K562 (cell line): Measurements from ENCODE around the gene WBP1L. TPM values are rescaled to one million over a fixed set of nuclear protein-coding genes. Genes with fewer than 3 reads are reported as not detected.

Source experiments
- CBFA2T2 ChIP-seq: fragments of 450-650 bp; conservative IDR thresholded peaks from 2 replicates; pipeline ENCODE4 v1.6.1; 2017; ENCODE audit warnings: mild to moderate bottlenecking
- CBFA2T3 ChIP-seq: fragments of 450-650 bp; IDR thresholded peaks from 2 replicates; pipeline ENCODE4 v1.6.1; 2017
- ILF3 ChIP-seq: fragments of 450-650 bp; IDR thresholded peaks from 2 replicates; pipeline ENCODE4 v1.6.1; 2018; ENCODE audit warnings: antibody characterized with exemption, mild to moderate bottlenecking, moderate library complexity, borderline replicate concordance
- KLF1 ChIP-seq: fragments of 450-650 bp; IDR thresholded peaks from 2 replicates; pipeline ENCODE4 v1.6.1; 2016; ENCODE audit warnings: missing genetic modification characterization, missing compliant biosample characterization
- MAZ ChIP-seq, 2 experiments: fragments of 450-650 bp in 1 of 2; sonication (generic) in 1 of 2; formaldehyde crosslinking; IDR thresholded peaks in 1 of 2; conservative IDR thresholded peaks in 1 of 2; 2 replicates each; pipeline versions ENCODE4 v1.4.0 to v1.5.0; 2020; ENCODE audit warnings: mild to moderate bottlenecking in 1 of 2, missing genetic modification reagents in 1 of 2
- RAD21 ChIP-seq, 2 experiments: fragments of 250-450 bp in 1 of 2; fragments of 450-650 bp in 1 of 2; sonication (Bioruptor Pico) in 1 of 2; formaldehyde crosslinking in 1 of 2; IDR thresholded peaks in 1 of 2; conservative IDR thresholded peaks in 1 of 2; 2 replicates each; pipeline versions ENCODE4 v1.4.0 to v1.8.0; 2020 to 2022; ENCODE audit warnings: mild to moderate bottlenecking in 2 of 2, moderate library complexity in 1 of 2
- RBM17 ChIP-seq: fragments of 200-400 bp; formaldehyde crosslinking; IDR thresholded peaks from 2 replicates; pipeline ENCODE4 v1.6.1; 2017; ENCODE audit warnings: low read depth, mild to moderate bottlenecking, low read length, borderline replicate concordance
- SMAD4 ChIP-seq: fragments of 250-450 bp; sonication (Bioruptor Pico); conservative IDR thresholded peaks from 2 replicates; pipeline ENCODE4 v1.8.0; 2021; ENCODE audit warnings: inconsistent platforms, mild to moderate bottlenecking, moderate library complexity
- ZKSCAN8 ChIP-seq: fragments of 200-800 bp; sonication (Bioruptor generic); IDR thresholded peaks from 2 replicates; pipeline ENCODE4 v1.6.1; 2016; ENCODE audit warnings: missing genetic modification characterization, missing compliant biosample characterization
- ZNF140 ChIP-seq: fragments of 250-450 bp; sonication (Bioruptor Pico); IDR thresholded peaks from 2 replicates; pipeline ENCODE4 v1.8.0; 2021; ENCODE audit warnings: moderate library complexity, mild to moderate bottlenecking, inconsistent platforms
- ZNF263 ChIP-seq: sonication (generic); formaldehyde crosslinking; IDR thresholded peaks from 2 replicates; pipeline ENCODE4 v1.8.0; 2022; ENCODE audit warnings: mild to moderate bottlenecking, missing genetic modification reagents, borderline replicate concordance
- ZNF384 ChIP-seq: IDR thresholded peaks from 2 replicates; pipeline ENCODE4 v1.6.1; 2012; ENCODE audit warnings: low read depth, low read length, improper control_type of control experiment
- ZNF407 ChIP-seq: fragments of 450-650 bp; IDR thresholded peaks from 2 replicates; pipeline ENCODE4 v1.6.1; 2016; ENCODE audit warnings: low read depth
- polyA plus RNA-seq, 8 experiments: library from polyadenylated mRNA; depleted of rRNA in 4 of 8; stranded (reverse) in 5 of 8; unstranded in 3 of 8; fragments of >200 nt; fragmentation: Nextera tagmentation in 2 of 8; fragmentation: Illumina TruSeq in 1 of 8; extraction: Ambion mirVana in 2 of 8; extraction: Trizol in 1 of 8; gene quantifications; 2 replicates each; pipeline versions ENCODE4 v1.2.1 to v1.2.3, GENCODE V29; 2011 to 2014; ENCODE audit warnings: inconsistent platforms in 1 of 8, missing spikeins in 1 of 8
- total RNA-seq, 7 experiments: library from RNA; depleted of rRNA in 6 of 7; stranded (reverse); fragments of >200 nt in 6 of 7; fragmentation: Illumina TruSeq in 2 of 7; extraction: Trizol in 2 of 7; gene quantifications; 2 replicates each; pipeline versions ENCODE4 v1.2.1 to v1.2.3, GENCODE V29; 2011 to 2021; ENCODE audit warnings: low replicate concordance in 1 of 7
- TF ChIP-seq, protein P1 (sequence below): sonication (generic); formaldehyde crosslinking; IDR thresholded peaks from 2 replicates; pipeline ENCODE4 v1.8.0; 2022; ENCODE audit warnings: missing genetic modification reagents, mild to moderate bottlenecking, moderate library complexity, borderline replicate concordance

Gene WBP1L
- total and polyA plus RNA-seq, 9 of the 15 experiments (the other 6 are each of a cell fraction or from before 2014, with no cell fraction given): 3.2 to 14.4 (median 11.3) TPM

DNA sequence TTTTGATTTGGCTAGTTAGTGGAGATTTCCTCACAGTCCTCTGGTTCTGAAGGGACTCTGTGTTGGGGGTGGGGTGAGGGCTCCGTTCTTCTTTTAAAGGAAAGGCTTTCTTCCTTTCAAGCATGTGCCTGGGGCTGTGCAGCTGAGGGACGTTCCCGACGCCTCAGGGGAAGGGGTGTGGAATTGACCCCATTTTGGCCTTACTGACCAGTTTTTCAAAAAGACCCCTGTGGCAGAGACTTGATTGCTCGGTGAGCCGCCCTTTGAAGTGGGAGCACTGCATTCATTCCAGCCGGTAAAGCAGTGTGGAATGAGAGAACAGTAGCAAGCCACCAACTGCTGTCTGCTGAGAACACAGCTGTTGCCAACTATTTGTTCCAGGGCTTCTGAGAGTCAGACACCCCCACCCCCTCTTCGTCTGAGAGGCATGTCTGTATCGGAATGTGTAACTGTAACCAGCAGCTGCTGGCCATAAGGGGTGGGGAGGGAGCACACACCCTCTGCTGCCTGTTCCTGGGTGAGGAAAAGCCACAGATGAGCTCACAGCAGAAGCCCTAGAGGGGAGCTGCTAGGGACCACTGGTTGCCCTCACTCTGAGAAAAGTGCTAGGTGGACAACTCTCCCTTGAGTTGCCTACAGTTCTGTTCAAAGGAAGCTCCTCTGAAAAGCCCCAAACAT, 33.2 kb downstream of the WBP1L start (continued):
- TF ChIP-seq ZNF407: no peak
- TF ChIP-seq RAD21 (CRISPR knock-in tag; conservative IDR thresholded peaks at IDR 0.05 in 1 of 2, IDR thresholded peaks at IDR 0.05 in 1 of 2): peak in 1 of 2 experiments; percentile 20; a peak in 1 of 4 replicates
- no peak for TF ChIP-seq ILF3
- 0 out of 2 replicates have a peak, but pooled peaks have one; percentile 36 for TF ChIP-seq ZKSCAN8 (CRISPR knock-in tag)
- TF ChIP-seq KLF1 (tag): no peak
- no peak for TF ChIP-seq ZNF140 (CRISPR knock-in tag)
- peak; percentile 68; the same call in 1 of the 2 replicates for TF ChIP-seq SMAD4 (CRISPR knock-in tag)
- TF ChIP-seq ZNF263 (CRISPR knock-in tag): 0 out of 2 replicates have a peak, but pooled peaks have one; percentile 47
- TF ChIP-seq CBFA2T2: 0 out of 2 replicates have a peak, but pooled peaks have one; percentile 12
- TF ChIP-seq CBFA2T3: peak; percentile 50
- TF ChIP-seq RBM17: no peak
- TF ChIP-seq MAZ (CRISPR knock-in tag; conservative IDR thresholded peaks at IDR 0.05 in 1 of 2, IDR thresholded peaks at IDR 0.05 in 1 of 2): peak in 1 of 2 experiments; percentile 61; a peak in 2 of 4 replicates
- TF ChIP-seq, protein P1, sequence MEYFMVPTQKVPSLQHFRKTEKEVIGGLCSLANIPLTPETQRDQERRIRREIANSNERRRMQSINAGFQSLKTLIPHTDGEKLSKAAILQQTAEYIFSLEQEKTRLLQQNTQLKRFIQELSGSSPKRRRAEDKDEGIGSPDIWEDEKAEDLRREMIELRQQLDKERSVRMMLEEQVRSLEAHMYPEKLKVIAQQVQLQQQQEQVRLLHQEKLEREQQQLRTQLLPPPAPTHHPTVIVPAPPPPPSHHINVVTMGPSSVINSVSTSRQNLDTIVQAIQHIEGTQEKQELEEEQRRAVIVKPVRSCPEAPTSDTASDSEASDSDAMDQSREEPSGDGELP: peak; percentile 88
- TF ChIP-seq ZNF384: 0 out of 2 replicates have a peak, but pooled peaks have one; percentile 3
